CD4-positive, alpha-beta T cell treated with Interleukin-2 at 100 ng/mL for 4 hours (primary cell): ENCODE results near the gene SUCLG2.
A peak's percentile ranks its signal among the peaks of the same experiment; 100 is the strongest.

Experiments
- DNase-seq: peaks from one replicate; pipeline ENCODE4 v3.0.0-alpha.2; 2020; ENCODE audit warnings: low spot score

SUCLG2 gene

GRCh38 chr3:67384760-67385397, 269.5 kb downstream of the SUCLG2 start:
- DNase-seq: peak; percentile 24

GRCh38 chr3:67384016-67384415, 270.4 kb downstream of the SUCLG2 start:
- DNase-seq: no peak

GRCh38 chr3:67383379-67383778, 271.0 kb downstream of the SUCLG2 start:
- DNase-seq: no peak

- no peak for DNase-seq
These were observed 271.9 kb downstream of the SUCLG2 start for GRCh38 chr3:67382536-67382935.

- peak; percentile 31 for DNase-seq
These were observed 272.6 kb downstream of the SUCLG2 start for GRCh38 chr3:67381667-67382272.

- DNase-seq: no peak
These were observed 274.3 kb downstream of the SUCLG2 start for GRCh38 chr3:67380118-67380517.

- no peak for DNase-seq
These were observed 277.1 kb downstream of the SUCLG2 start for GRCh38 chr3:67377299-67377698.

GRCh38 chr3:67376416-67376815, 278.0 kb downstream of the SUCLG2 start:
- no peak for DNase-seq

- no peak for DNase-seq
These were observed 278.4 kb downstream of the SUCLG2 start for GRCh38 chr3:67375976-67376375.

- no peak for DNase-seq
These were observed 291.7 kb downstream of the SUCLG2 start for GRCh38 chr3:67362686-67363085.

GRCh38 chr3:67361770-67362169, 292.6 kb downstream of the SUCLG2 start:
- no peak for DNase-seq

GRCh38 chr3:67361323-67361722, 293.1 kb downstream of the SUCLG2 start:
- DNase-seq: no peak

- no peak for DNase-seq
These were observed 296.6 kb downstream of the SUCLG2 start for GRCh38 chr3:67357610-67358458.

GRCh38 chr3:67349551-67350174, 304.7 kb downstream of the SUCLG2 start:
- no peak for DNase-seq

GRCh38 chr3:67346081-67346480, 308.3 kb downstream of the SUCLG2 start:
- DNase-seq: no peak

- no peak for DNase-seq
These were observed 318.6 kb downstream of the SUCLG2 start for GRCh38 chr3:67335813-67336212.

- DNase-seq: no peak
These were observed 319.8 kb downstream of the SUCLG2 start for GRCh38 chr3:67334588-67334987.

GRCh38 chr3:67329358-67329757, 325.1 kb downstream of the SUCLG2 start:
- DNase-seq: no peak

GRCh38 chr3:67327582-67327981, 326.8 kb downstream of the SUCLG2 start:
- DNase-seq: no peak

- no peak for DNase-seq
These were observed 329.2 kb downstream of the SUCLG2 start for GRCh38 chr3:67325231-67325630.
